DLD1 (cell line): ENCODE results near the gene SLC9A7.

Experiments used
- in situ Hi-C: cut with HindIII; loops from 2 replicates; pipeline ENCODE4 v1.10.0; 2017; ENCODE audit warnings: low sequenced_read_pairs

SLC9A7 gene

GRCh38 chrX:46575586-46575985 is 183.3 kb downstream of the SLC9A7 start:
- in situ Hi-C loops: no loop called here

- in situ Hi-C loops: no loop called here
Measured at GRCh38 chrX:46574774-46575381, 184.0 kb downstream of the SLC9A7 start.

- in situ Hi-C loops: no loop called here
Measured at GRCh38 chrX:46573892-46574773, 184.8 kb downstream of the SLC9A7 start.

- in situ Hi-C loops: no loop called here
Measured at GRCh38 chrX:46573331-46573891, 185.5 kb downstream of the SLC9A7 start, which contains the start of gene CHST7. Gene CHST7 (plus strand): TSS chrX:46573765. CDS start chrX:46573932, 167 bp downstream.

- in situ Hi-C loops: no loop called here
Measured at GRCh38 chrX:46572340-46572936, 186.5 kb downstream of the SLC9A7 start.

- in situ Hi-C loops: no loop called here
Measured at GRCh38 chrX:46571423-46572339, 187.2 kb downstream of the SLC9A7 start.

GRCh38 chrX:46569621-46570020 is 189.3 kb downstream of the SLC9A7 start:
- in situ Hi-C loops: no loop called here

GRCh38 chrX:46567388-46567787 is 191.5 kb downstream of the SLC9A7 start:
- in situ Hi-C loops: no loop called here

- in situ Hi-C loops: no loop called here
Measured at GRCh38 chrX:46561824-46562657, 196.9 kb downstream of the SLC9A7 start.

- in situ Hi-C loops: no loop called here
Measured at GRCh38 chrX:46559062-46559461, 199.9 kb downstream of the SLC9A7 start.

GRCh38 chrX:46554942-46555341 is 204.0 kb downstream of the SLC9A7 start:
- in situ Hi-C loops: no loop called here

- in situ Hi-C loops: no loop called here
Measured at GRCh38 chrX:46553935-46554334, 205.0 kb downstream of the SLC9A7 start.

- in situ Hi-C loops: no loop called here
Measured at GRCh38 chrX:46551494-46552128, 207.3 kb downstream of the SLC9A7 start.

- in situ Hi-C loops: no loop called here
Measured at GRCh38 chrX:46549914-46550313, 209.0 kb downstream of the SLC9A7 start.
